Transverse colon (tissue), 4 donors: ENCODE measurements around the gene EWSR1.

Source experiments
- EP300 ChIP-seq: sonication (generic); formaldehyde crosslinking; IDR thresholded peaks from one replicate; pipeline ENCODE4 v1.6.1; 2017; ENCODE audit warnings: antibody characterized with exemption, low read depth
- POLR2A ChIP-seq: fragments of 450-650 bp; IDR thresholded peaks from one replicate; pipeline ENCODE4 v1.6.1; 2016; ENCODE audit warnings: antibody characterized with exemption, mild to moderate bottlenecking, moderate library complexity
- POLR2AphosphoS5 ChIP-seq, 3 donors: sonication (generic); formaldehyde crosslinking; IDR thresholded peaks; one replicate each; pipeline ENCODE4 v1.6.1; 2016; ENCODE audit warnings: antibody characterized with exemption in 3 of 3
- TF ChIP-seq, protein P1 (sequence below), 5 experiments: fragments of 200-600 bp in 3 of 5; fragments of 450-650 bp in 2 of 5; sonication (generic) in 3 of 5; IDR thresholded peaks; 1 replicate in 2 of 5; 2 replicates in 3 of 5; pipeline ENCODE4 v1.5.1; 2016 to 2017; ENCODE audit warnings: antibody characterized with exemption in 5 of 5, inconsistent platforms in 3 of 5, mild to moderate bottlenecking in 2 of 5, moderate library complexity in 1 of 5

DNA sequence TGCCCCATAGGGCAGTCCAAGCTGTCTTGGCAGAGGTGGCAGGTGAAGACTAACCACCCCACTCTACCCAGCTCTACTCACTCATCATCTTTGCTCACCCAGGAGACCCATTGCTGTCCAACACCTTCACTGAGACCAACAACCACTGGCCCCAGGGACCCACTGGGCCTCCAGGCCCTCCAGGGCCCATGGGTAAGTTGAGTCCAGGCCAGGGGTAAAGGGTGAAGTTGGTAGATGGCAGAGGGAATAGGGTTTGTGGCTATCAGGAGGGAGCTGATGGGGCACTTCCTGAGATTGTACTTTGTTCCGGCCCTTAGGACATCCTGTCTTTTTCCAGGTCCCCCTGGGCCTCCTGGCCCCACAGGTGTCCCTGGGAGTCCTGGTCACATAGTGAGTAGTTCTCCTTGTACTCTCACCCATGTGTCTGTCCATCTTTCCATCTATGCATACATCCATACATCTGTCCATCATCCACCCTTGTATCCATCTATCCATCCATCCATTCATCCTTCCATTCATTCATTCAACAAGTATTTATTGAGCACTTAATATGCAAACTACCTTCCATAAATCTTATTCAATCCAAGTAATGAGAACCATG, 34.7 kb upstream of the EWSR1 start:
- TF ChIP-seq POLR2A (no peak), EP300 (no peak), POLR2AphosphoS5 (IDR thresholded peaks at IDR 0.05) (no peak)
- TF ChIP-seq, protein P1, sequence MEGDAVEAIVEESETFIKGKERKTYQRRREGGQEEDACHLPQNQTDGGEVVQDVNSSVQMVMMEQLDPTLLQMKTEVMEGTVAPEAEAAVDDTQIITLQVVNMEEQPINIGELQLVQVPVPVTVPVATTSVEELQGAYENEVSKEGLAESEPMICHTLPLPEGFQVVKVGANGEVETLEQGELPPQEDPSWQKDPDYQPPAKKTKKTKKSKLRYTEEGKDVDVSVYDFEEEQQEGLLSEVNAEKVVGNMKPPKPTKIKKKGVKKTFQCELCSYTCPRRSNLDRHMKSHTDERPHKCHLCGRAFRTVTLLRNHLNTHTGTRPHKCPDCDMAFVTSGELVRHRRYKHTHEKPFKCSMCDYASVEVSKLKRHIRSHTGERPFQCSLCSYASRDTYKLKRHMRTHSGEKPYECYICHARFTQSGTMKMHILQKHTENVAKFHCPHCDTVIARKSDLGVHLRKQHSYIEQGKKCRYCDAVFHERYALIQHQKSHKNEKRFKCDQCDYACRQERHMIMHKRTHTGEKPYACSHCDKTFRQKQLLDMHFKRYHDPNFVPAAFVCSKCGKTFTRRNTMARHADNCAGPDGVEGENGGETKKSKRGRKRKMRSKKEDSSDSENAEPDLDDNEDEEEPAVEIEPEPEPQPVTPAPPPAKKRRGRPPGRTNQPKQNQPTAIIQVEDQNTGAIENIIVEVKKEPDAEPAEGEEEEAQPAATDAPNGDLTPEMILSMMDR (IDR thresholded peaks at IDR 0.05), result no peak
